IMR-90 (cell line): ENCODE data around the gene HEXD. TPM values are rescaled to one million over a fixed set of nuclear protein-coding genes. Genes with fewer than 3 reads are reported as not detected.

ENCODE experiments used
- ATAC-seq: fragments of 200-7000 bp; cut with Tn5 transposase; 2 replicates; pipeline ENCODE4 v1.9.1; 2020; ENCODE audit warnings: low read depth, mild to moderate bottlenecking, moderate library complexity
- BruUV-seq: library from RNA; stranded (reverse); fragments of 400-500 nt; replicated peaks from 2 replicates; lab custom pipeline; 2021; lab: Mats Ljungman, UMichigan
- CTCF ChIA-PET: fragments of 300-600 bp; formaldehyde crosslinking; extraction: SDS; loops from one replicate; lab custom pipeline; 2021; ENCODE audit warnings: antibody characterized with exemption; lab: Yijun Ruan, JAX
- POLR2A ChIA-PET: fragments of 300-600 bp; sonication (Branson Sonifier 250); formaldehyde crosslinking; loops from one replicate; lab custom pipeline; 2022; ENCODE audit warnings: antibody characterized with exemption; ENCODE audit not compliant: unreplicated experiment; lab: Charles Lee
- DNase-seq: peaks from one replicate; pipeline ENCODE4 v3.0.0; 2013
- H2AFZ ChIP-seq: replicated peaks from 2 replicates; pipeline ENCODE3; 2013; ENCODE audit warnings: low read length, mild to moderate bottlenecking; ENCODE audit not compliant: poor library complexity
- H2AK5ac ChIP-seq: 2 replicates; pipeline ENCODE4 v1.6.1; 2013; ENCODE audit warnings: low read depth, low read length, inconsistent platforms
- H2AK9ac ChIP-seq: replicated peaks from 2 replicates; pipeline ENCODE3; 2013; ENCODE audit warnings: mild to moderate bottlenecking, low read depth, low read length, moderate library complexity; ENCODE audit not compliant: poor library complexity
- H2BK120ac ChIP-seq: 2 replicates; pipeline ENCODE4 v1.6.1; 2013; ENCODE audit warnings: low read depth, low read length, inconsistent platforms
- H2BK15ac ChIP-seq: 3 replicates; pipeline ENCODE4 v1.6.1; 2013; ENCODE audit warnings: low read depth, low read length, inconsistent platforms
- H2BK20ac ChIP-seq: 2 replicates; pipeline ENCODE4 v1.6.1; 2013; ENCODE audit warnings: low read depth, mild to moderate bottlenecking, inconsistent platforms, low read length, moderate library complexity
- H2BK5ac ChIP-seq: 2 replicates; pipeline ENCODE4 v1.6.1; 2013; ENCODE audit warnings: mild to moderate bottlenecking, low read depth, low read length, inconsistent platforms; ENCODE audit not compliant: poor library complexity, severe bottlenecking
- H3K14ac ChIP-seq: replicated peaks from 2 replicates; pipeline ENCODE4 v1.6.1; 2013; ENCODE audit warnings: low read depth, low read length, inconsistent platforms
- H3K18ac ChIP-seq: 2 replicates; pipeline ENCODE4 v1.6.1; 2013; ENCODE audit warnings: low read depth, low read length, control low read depth
- H3K23ac ChIP-seq: 2 replicates; pipeline ENCODE4 v1.6.1; 2013; ENCODE audit warnings: low read depth, low read length, inconsistent platforms
- H3K27ac ChIP-seq: 2 replicates; pipeline ENCODE4 v1.5.1; 2013; ENCODE audit warnings: mild to moderate bottlenecking, control low read depth, low read length; ENCODE audit not compliant: insufficient read depth
- H3K27me3 ChIP-seq: 2 replicates; pipeline ENCODE4 v1.6.1; 2013; ENCODE audit warnings: low read length; ENCODE audit not compliant: control insufficient read depth, insufficient read depth
- H3K36me3 ChIP-seq: 2 replicates; pipeline ENCODE4 v1.6.1; 2013; ENCODE audit warnings: low read length, mixed read lengths; ENCODE audit not compliant: control insufficient read depth, insufficient read depth
- H3K4ac ChIP-seq: 2 replicates; pipeline ENCODE4 v1.6.1; 2013; ENCODE audit warnings: low read depth, low read length, inconsistent platforms
- H3K4me1 ChIP-seq: 2 replicates; pipeline ENCODE4 v1.6.1; 2013; ENCODE audit warnings: low read length, mixed read lengths; ENCODE audit not compliant: control insufficient read depth, insufficient read depth
- H3K4me2 ChIP-seq: 2 replicates; pipeline ENCODE4 v1.6.1; 2013; ENCODE audit warnings: low read depth, mild to moderate bottlenecking, control low read depth, low read length, moderate library complexity
- H3K4me3 ChIP-seq: 2 replicates; pipeline ENCODE4 v1.5.1; 2013; ENCODE audit warnings: low read depth, mild to moderate bottlenecking, control low read depth, low read length, moderate library complexity; ENCODE audit not compliant: insufficient read depth
- H3K56ac ChIP-seq: 2 replicates; pipeline ENCODE4 v1.6.1; 2013; ENCODE audit warnings: low read length, inconsistent platforms; ENCODE audit not compliant: insufficient read depth; ENCODE audit errors: extremely low read depth
- H3K79me1 ChIP-seq, 2 experiments: 2 replicates each; pipeline ENCODE4 v1.6.1; 2013; ENCODE audit warnings: low read length in 2 of 2, inconsistent platforms in 1 of 2, low read depth in 1 of 2
- H3K9ac ChIP-seq: 2 replicates; pipeline ENCODE4 v1.6.1; 2013; ENCODE audit warnings: low read depth, low read length, control low read depth
- H3K9me1 ChIP-seq: 2 replicates; pipeline ENCODE4 v1.6.1; 2013; ENCODE audit warnings: low read length, inconsistent platforms; ENCODE audit not compliant: insufficient read depth
- H3K9me3 ChIP-seq: 2 replicates; pipeline ENCODE4 v1.6.1; 2013; ENCODE audit warnings: low read length; ENCODE audit not compliant: control insufficient read depth, insufficient read depth
- H4K20me1 ChIP-seq: 2 replicates; pipeline ENCODE4 v1.6.1; 2013; ENCODE audit warnings: low read length, inconsistent platforms; ENCODE audit not compliant: insufficient read depth
- H4K5ac ChIP-seq: 2 replicates; pipeline ENCODE4 v1.6.1; 2013; ENCODE audit warnings: mild to moderate bottlenecking, low read depth, low read length, control low read depth
- H4K8ac ChIP-seq, 2 experiments: 2 replicates each; pipeline ENCODE4 v1.6.1; 2013; ENCODE audit warnings: low read depth in 2 of 2, low read length in 2 of 2, control low read depth in 1 of 2, inconsistent platforms in 1 of 2
- H4K91ac ChIP-seq: 2 replicates; pipeline ENCODE4 v1.6.1; 2013; ENCODE audit warnings: low read depth, low read length, inconsistent platforms; ENCODE audit not compliant: insufficient read depth
- BHLHE40 ChIP-seq: fragments of 150-350 bp; IDR thresholded peaks from 2 replicates; pipeline ENCODE4 v1.6.1; 2016; ENCODE audit warnings: mild to moderate bottlenecking, low read depth, low read length
- CHD1 ChIP-seq: IDR thresholded peaks from 2 replicates; pipeline ENCODE4 v1.6.1; 2012; ENCODE audit warnings: low read depth, low read length, improper control_type of control experiment
- FOS ChIP-seq: fragments of 150-350 bp; IDR thresholded peaks from 2 replicates; pipeline ENCODE4 v1.6.1; 2016; ENCODE audit warnings: low read depth, low read length
- MAZ ChIP-seq: IDR thresholded peaks from 2 replicates; pipeline ENCODE4 v1.6.1; 2012; ENCODE audit warnings: low read depth, mild to moderate bottlenecking, low read length, improper control_type of control experiment, moderate library complexity, borderline replicate concordance
- MXI1 ChIP-seq: IDR thresholded peaks from 2 replicates; pipeline ENCODE4 v1.6.1; 2012; ENCODE audit warnings: low read depth, mild to moderate bottlenecking, low read length, moderate library complexity, borderline replicate concordance
- POLR2A ChIP-seq: IDR thresholded peaks from 2 replicates; pipeline ENCODE4 v1.6.1; 2012; ENCODE audit warnings: mild to moderate bottlenecking, low read depth, low read length
- RAD21 ChIP-seq: IDR thresholded peaks from 2 replicates; pipeline ENCODE4 v1.6.1; 2012; ENCODE audit warnings: low read length, improper control_type of control experiment
- RCOR1 ChIP-seq: IDR thresholded peaks from 2 replicates; pipeline ENCODE4 v1.6.1; 2012; ENCODE audit warnings: mild to moderate bottlenecking, low read length, improper control_type of control experiment; ENCODE audit not compliant: insufficient replicate concordance
- RFX5 ChIP-seq: IDR thresholded peaks from 2 replicates; pipeline ENCODE4 v1.8.0; 2012; ENCODE audit warnings: low read depth, mild to moderate bottlenecking, low read length, moderate library complexity
- SMC3 ChIP-seq: fragments of 150-350 bp; IDR thresholded peaks from 2 replicates; pipeline ENCODE4 v1.6.1; 2016; ENCODE audit warnings: low read depth, mild to moderate bottlenecking, antibody characterized with exemption, low read length, moderate library complexity
- WGBS, 2 experiments: methylation state at CpG; one replicate each; pipeline versions ENCODE4 v1.1.5 to v1.1.7; 2013; ENCODE audit warnings: missing lambda C conversion rate in 2 of 2; ENCODE audit not compliant: insufficient read length in 1 of 2; ENCODE audit errors: extremely low coverage in 2 of 2; 5-methylcytosine and 5-hydroxymethylcytosine counted together
- dilution Hi-C: fragments of 300-500 bp; cut with HindIII; formaldehyde crosslinking; loops from one replicate; pipeline ENCODE4 v1.14.3; 2018; ENCODE audit warnings: low sequenced_read_pairs; ENCODE audit not compliant: unreplicated experiment
- in situ Hi-C: fragments of 300-500 bp; cut with MboI; formaldehyde crosslinking; loops from 3 replicates; pipeline ENCODE4 v1.14.3; 2019; ENCODE audit warnings: low sequenced_read_pairs, inconsistent platforms, mixed read lengths
- intact Hi-C: fragments of 100-400 bp; cut with micrococcal nuclease; formaldehyde crosslinking; loops from 2 replicates; pipeline ENCODE4 v1.10.0; 2022
- polyA plus RNA-seq, 3 experiments: library from polyadenylated mRNA; depleted of rRNA; stranded (reverse); fragments of >200 nt; gene quantifications; 2 replicates each; pipeline ENCODE4 v1.2.3, GENCODE V29; 2012; ENCODE audit warnings: low replicate concordance in 1 of 3
- total RNA-seq: library from RNA; depleted of rRNA; stranded (reverse); fragments of >200 nt; gene quantifications from 2 replicates; pipeline ENCODE4 v1.2.3, GENCODE V29; 2012
- TF ChIP-seq, protein P1 (sequence below): fragments of 150-350 bp; IDR thresholded peaks from 2 replicates; pipeline ENCODE4 v1.6.1; 2017; ENCODE audit warnings: mild to moderate bottlenecking, antibody characterized with exemption, low read length, low read depth
- TF ChIP-seq, protein P2 (sequence below): fragments of 150-350 bp; IDR thresholded peaks from 2 replicates; pipeline ENCODE4 v1.6.1; 2016; ENCODE audit warnings: low read depth, mild to moderate bottlenecking, low read length, moderate library complexity, borderline replicate concordance

HEXD gene
- total and polyA plus RNA-seq, 2 of the 4 experiments (the other 2 are of a cell fraction): 3.8 to 9.5 TPM

GRCh38 chr17:82446649-82447048, 28.5 kb downstream of the HEXD start:
- Histone ChIP-seq H3K27ac (no peak overlapping the region), H3K56ac (no peak overlapping the region), H2BK20ac (no peak overlapping the region), H2BK120ac (no peak overlapping the region), H2AK5ac (no peak overlapping the region), H2AFZ (no peak overlapping the region), H4K8ac (no peak overlapping the region), H3K4me1 (peaks cover 11% of the 10 kb centered on the region; the same call in 1 of the 2 replicates), H2AK9ac (no peak overlapping the region), H3K4ac (no peak overlapping the region), H3K4me3 (no peak overlapping the region), H3K79me1 (peaks cover 23 to 50% of the 10 kb centered on the region in 2 experiments), H2BK15ac (no peak overlapping the region), H4K91ac (no peak overlapping the region), H4K20me1 (peaks cover 14% of the 10 kb centered on the region), H3K23ac (no peak overlapping the region), H3K14ac (no peak overlapping the region), H3K9ac (no peak overlapping the region), H2BK5ac (no peak overlapping the region), H3K4me2 (no peak overlapping the region), H4K5ac (no peak overlapping the region), H3K27me3 (no peaks in the 10 kb centered on the region), H3K9me1 (0 out of 2 replicates have a peak, but pooled peaks cover 8% of the 10 kb centered on the region), H3K18ac (no peak overlapping the region), H3K9me3 (no peaks in the 10 kb centered on the region), H3K36me3 (peaks cover 43% of the 10 kb centered on the region)
- intact Hi-C loops: no loop called here
- CTCF ChIA-PET: no interaction called here
- in situ Hi-C loops: no loop called here
- POLR2A ChIA-PET: no interaction called here
- DNase-seq (no peak), ATAC-seq (no peak)
- BruUV-seq: no TSS peak
- dilution Hi-C loops: no loop called here
- 97% methylated on average over 5 of the region's 12 CpGs; no CpG with 5 or more reads in 1 of the 2 experiments for WGBS, 2 experiments
- TF ChIP-seq, protein P1, sequence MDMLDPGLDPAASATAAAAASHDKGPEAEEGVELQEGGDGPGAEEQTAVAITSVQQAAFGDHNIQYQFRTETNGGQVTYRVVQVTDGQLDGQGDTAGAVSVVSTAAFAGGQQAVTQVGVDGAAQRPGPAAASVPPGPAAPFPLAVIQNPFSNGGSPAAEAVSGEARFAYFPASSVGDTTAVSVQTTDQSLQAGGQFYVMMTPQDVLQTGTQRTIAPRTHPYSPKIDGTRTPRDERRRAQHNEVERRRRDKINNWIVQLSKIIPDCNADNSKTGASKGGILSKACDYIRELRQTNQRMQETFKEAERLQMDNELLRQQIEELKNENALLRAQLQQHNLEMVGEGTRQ: no peak
- TF ChIP-seq MAZ (no peak), CHD1 (no peak), RFX5 (no peak), POLR2A (no peak), RAD21 (no peak), FOS (no peak), MXI1 (no peak), SMC3 (no peak), RCOR1 (no peak), BHLHE40 (no peak)
- TF ChIP-seq, protein P2, sequence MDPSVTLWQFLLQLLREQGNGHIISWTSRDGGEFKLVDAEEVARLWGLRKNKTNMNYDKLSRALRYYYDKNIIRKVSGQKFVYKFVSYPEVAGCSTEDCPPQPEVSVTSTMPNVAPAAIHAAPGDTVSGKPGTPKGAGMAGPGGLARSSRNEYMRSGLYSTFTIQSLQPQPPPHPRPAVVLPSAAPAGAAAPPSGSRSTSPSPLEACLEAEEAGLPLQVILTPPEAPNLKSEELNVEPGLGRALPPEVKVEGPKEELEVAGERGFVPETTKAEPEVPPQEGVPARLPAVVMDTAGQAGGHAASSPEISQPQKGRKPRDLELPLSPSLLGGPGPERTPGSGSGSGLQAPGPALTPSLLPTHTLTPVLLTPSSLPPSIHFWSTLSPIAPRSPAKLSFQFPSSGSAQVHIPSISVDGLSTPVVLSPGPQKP: no peak
